C4-2B (cell line): ENCODE results near the gene SPNS3.

Experiments
- H3K27ac ChIP-seq: fragments of 450-650 bp; 2 replicates; pipeline ENCODE4 v1.5.1; 2017
- CTCF ChIP-seq: fragments of 450-650 bp; conservative IDR thresholded peaks from 2 replicates; pipeline ENCODE4 v1.5.1; 2017; ENCODE audit warnings: mild to moderate bottlenecking
- ZFX ChIP-seq: fragments of 450-650 bp; IDR thresholded peaks from 2 replicates; pipeline ENCODE4 v1.6.1; 2017

The SPNS3 gene

GRCh38 chr17:4487820-4488716 is 54.3 kb downstream of the SPNS3 start:
- H3K27ac ChIP-seq, result no peak overlapping the region
- TF ChIP-seq ZFX (no peak), CTCF (no peak)

GRCh38 chr17:4488989-4489595 is 55.4 kb downstream of the SPNS3 start:
- no peak for TF ChIP-seq CTCF
- no peak for TF ChIP-seq ZFX
- no peak overlapping the region for H3K27ac ChIP-seq

- no peak for TF ChIP-seq ZFX
- TF ChIP-seq CTCF, result no peak
- no peak overlapping the region for H3K27ac ChIP-seq
These were observed 56.4 kb downstream of the SPNS3 start for GRCh38 chr17:4490109-4490591.

- no peak for TF ChIP-seq ZFX
- H3K27ac ChIP-seq, result no peak overlapping the region
These were observed 56.9 kb downstream of the SPNS3 start for GRCh38 chr17:4490637-4491061.

GRCh38 chr17:4492721-4493561 is 59.2 kb downstream of the SPNS3 start:
- TF ChIP-seq CTCF, result no peak
- TF ChIP-seq ZFX, result no peak
- H3K27ac ChIP-seq, result no peak overlapping the region

- no peak for TF ChIP-seq CTCF
- no peak for TF ChIP-seq ZFX
- H3K27ac ChIP-seq, result no peak overlapping the region
These were observed 63.5 kb downstream of the SPNS3 start for GRCh38 chr17:4497101-4497824.
